ENCODE measurements around the gene CDC6. TPM values are rescaled to one million over a fixed set of nuclear protein-coding genes. Genes with fewer than 3 reads are reported as not detected.

Gene CDC6, protein sequence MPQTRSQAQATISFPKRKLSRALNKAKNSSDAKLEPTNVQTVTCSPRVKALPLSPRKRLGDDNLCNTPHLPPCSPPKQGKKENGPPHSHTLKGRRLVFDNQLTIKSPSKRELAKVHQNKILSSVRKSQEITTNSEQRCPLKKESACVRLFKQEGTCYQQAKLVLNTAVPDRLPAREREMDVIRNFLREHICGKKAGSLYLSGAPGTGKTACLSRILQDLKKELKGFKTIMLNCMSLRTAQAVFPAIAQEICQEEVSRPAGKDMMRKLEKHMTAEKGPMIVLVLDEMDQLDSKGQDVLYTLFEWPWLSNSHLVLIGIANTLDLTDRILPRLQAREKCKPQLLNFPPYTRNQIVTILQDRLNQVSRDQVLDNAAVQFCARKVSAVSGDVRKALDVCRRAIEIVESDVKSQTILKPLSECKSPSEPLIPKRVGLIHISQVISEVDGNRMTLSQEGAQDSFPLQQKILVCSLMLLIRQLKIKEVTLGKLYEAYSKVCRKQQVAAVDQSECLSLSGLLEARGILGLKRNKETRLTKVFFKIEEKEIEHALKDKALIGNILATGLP
- 7.5 and 8.9 TPM in 2 replicates for total RNA-seq

DNA sequence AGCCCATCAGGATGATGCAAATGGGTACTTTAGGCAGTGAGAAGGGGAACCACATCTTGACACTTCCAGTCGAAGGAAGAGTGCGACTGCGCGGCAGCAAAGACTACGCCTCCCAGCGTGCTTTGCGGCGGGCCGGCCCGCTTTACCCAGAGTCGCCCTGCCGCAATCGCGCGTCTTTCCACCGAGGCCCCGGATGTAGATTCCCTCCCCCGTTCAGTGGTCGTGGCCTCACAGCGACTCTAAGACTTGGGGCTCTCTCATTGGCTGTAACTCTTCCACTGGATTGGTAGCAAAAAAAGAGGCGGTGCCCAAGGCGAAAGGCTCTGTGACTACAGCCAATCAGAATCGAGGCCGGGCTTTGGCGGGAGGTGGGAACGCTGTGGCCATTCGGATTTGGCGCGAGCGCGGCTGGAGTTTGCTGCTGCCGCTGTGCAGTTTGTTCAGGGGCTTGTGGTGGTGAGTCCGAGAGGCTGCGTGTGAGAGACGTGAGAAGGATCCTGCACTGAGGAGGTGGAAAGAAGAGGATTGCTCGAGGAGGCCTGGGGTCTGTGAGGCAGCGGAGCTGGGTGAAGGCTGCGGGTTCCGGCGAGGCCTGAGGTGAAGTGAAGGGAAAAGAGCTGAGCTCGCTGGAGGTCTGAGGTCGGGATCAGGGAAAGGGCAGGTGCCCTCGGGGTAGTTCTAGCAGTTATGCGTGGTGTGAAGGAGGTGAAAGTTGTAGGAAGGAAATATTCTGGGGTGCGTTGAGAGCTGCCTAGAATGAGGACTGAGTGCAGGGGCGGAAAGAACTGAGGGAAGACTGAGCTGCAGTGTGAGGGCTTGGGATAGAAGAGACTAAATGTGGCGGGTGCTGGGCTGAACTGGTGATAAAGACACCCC lies at the start of gene CDC6:
TSS of gene CDC6 (plus strand) at position 386 of the 876 bp plus-strand sequence. CDS start 1,542 bp downstream, outside the sequence.

DNA sequence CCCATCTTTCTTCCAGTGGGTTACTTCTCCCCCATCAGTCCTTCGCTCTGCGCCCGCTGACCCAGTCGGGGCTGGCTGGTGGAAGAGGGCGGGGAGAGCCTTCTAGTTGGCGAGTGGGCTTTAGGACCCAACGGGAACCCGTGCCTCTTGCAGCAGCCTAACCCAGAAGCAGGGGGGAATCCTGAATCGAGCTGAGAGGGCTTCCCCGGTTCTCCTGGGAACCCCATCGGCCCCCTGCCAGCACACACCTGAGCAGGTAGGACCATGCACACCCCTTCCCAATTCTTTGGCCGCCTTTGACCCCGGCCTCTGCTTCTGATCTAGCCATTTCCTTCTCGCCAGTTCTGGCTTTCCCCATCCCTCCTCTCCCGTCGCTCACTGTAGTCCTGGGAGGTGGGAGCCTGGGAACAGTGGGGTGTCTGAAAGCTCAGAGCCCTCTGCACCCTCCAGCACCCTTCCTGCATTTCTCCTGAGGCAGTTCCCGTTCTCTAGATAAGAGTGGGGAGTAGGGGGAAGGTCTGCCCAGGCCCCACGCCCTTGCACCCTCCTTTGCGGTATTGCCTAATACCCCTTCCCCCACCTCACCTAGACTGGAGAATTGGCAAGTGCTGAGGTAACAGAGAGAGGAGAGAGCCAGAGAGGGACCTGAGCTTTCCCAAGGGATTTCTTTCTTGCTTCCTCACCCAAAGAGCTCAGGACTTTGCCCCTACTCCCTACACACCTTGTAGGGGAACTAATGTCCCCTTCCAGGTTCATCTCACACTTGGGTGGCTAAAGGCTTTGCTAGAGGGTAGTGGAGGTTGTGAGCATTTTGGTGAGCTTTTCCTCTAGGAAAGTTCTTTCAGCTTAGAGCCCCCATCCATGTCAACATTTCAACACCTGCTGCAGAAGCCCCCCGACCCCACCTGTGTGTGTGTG lies 21.6 kb downstream of the CDC6 start, which contains the start of gene RARA:
TSS of gene RARA (plus strand) at position 150 of the 918 bp plus-strand sequence. CDS start 22,039 bp downstream, outside the sequence.

Other genes with a start within 250 kb of the CDC6 start
- 47.5 and 78.9 TPM in 2 replicates for gene MED24, start 233.5 kb upstream of the CDC6 start, total RNA-seq
- gene THRA, start 224.9 kb upstream of the CDC6 start, total RNA-seq: 12.2 and 12.7 TPM in 2 replicates
- 2.7 and 3.4 TPM in 2 replicates for gene NR1D1, start 187.3 kb upstream of the CDC6 start, total RNA-seq
- gene MSL1, start 165.9 kb upstream of the CDC6 start, total RNA-seq: 40.1 and 60.5 TPM in 2 replicates
- gene CASC3, start 147.3 kb upstream of the CDC6 start, total RNA-seq: 28.5 and 38.5 TPM in 2 replicates
- 2.4 and 2.7 TPM in 2 replicates for gene RAPGEFL1, start 110.4 kb upstream of the CDC6 start, total RNA-seq
- 6.8 and 7.9 TPM in 2 replicates for gene WIPF2, start 68.6 kb upstream of the CDC6 start, total RNA-seq
- gene RARA, start 21.3 kb downstream of the CDC6 start, total RNA-seq: 9.0 and 10.8 TPM in 2 replicates
- gene GJD3, start 76.9 kb downstream of the CDC6 start, total RNA-seq: 0.33 TPM in 1 of 2 replicates, not detected in the other
- 16.9 and 28.3 TPM in 2 replicates for gene TOP2A, start 130.0 kb downstream of the CDC6 start, total RNA-seq
- gene IGFBP4, start 155.6 kb downstream of the CDC6 start, total RNA-seq: 40.2 and 49.1 TPM in 2 replicates
- gene TNS4, start 213.7 kb downstream of the CDC6 start, total RNA-seq: 65.2 and 130 TPM in 2 replicates